K562 (cell line): ENCODE data around the gene SYPL2. TPM values are rescaled to one million over a fixed set of nuclear protein-coding genes. Genes with fewer than 3 reads are reported as not detected.

Source experiments
- CBX5 ChIP-seq: IDR thresholded peaks from 2 replicates; pipeline ENCODE4 v1.6.1; 2014; ENCODE audit warnings: low read depth, borderline replicate concordance
- CHD1 ChIP-seq: fragments of 200-600 bp; sonication (generic); IDR thresholded peaks from one replicate; pipeline ENCODE4 v1.6.1; 2012; ENCODE audit warnings: mild to moderate bottlenecking, moderate library complexity, low read length, inconsistent platforms
- CTCF ChIP-seq, 3 experiments: IDR thresholded peaks in 2 of 3; conservative IDR thresholded peaks in 1 of 3; 2 replicates each; pipeline ENCODE4 v1.5.1; 2011 to 2012; ENCODE audit warnings: low read length in 3 of 3, mild to moderate bottlenecking in 3 of 3, control low read depth in 2 of 3, improper control_type of control experiment in 1 of 3, inconsistent platforms in 1 of 3, low read depth in 1 of 3, mixed read lengths in 1 of 3, moderate library complexity in 1 of 3; ENCODE audit not compliant: insufficient read depth in 2 of 3
- CTCFL ChIP-seq: IDR thresholded peaks from 2 replicates; pipeline ENCODE4 v1.6.1; 2011; ENCODE audit warnings: borderline replicate concordance, low read depth, mild to moderate bottlenecking, moderate library complexity, low read length; ENCODE audit not compliant: insufficient read depth, poor library complexity, severe bottlenecking
- FOXA1 ChIP-seq: fragments of 450-650 bp; IDR thresholded peaks from 2 replicates; pipeline ENCODE4 v1.6.1; 2016; ENCODE audit warnings: mild to moderate bottlenecking, borderline replicate concordance
- HDAC3 ChIP-seq: fragments of 450-650 bp; IDR thresholded peaks from 2 replicates; pipeline ENCODE4 v1.6.1; 2018; ENCODE audit warnings: borderline replicate concordance, mild to moderate bottlenecking, moderate library complexity; ENCODE audit not compliant: partially characterized antibody
- HDAC8 ChIP-seq: fragments of 450-650 bp; IDR thresholded peaks from 2 replicates; pipeline ENCODE4 v1.6.1; 2016; ENCODE audit warnings: mild to moderate bottlenecking, missing genetic modification characterization, moderate library complexity, missing compliant biosample characterization
- HLTF ChIP-seq: fragments of 450-650 bp; IDR thresholded peaks from 2 replicates; pipeline ENCODE4 v1.6.1; 2016
- MEF2A ChIP-seq: IDR thresholded peaks from 2 replicates; pipeline ENCODE4 v1.6.1; 2011; ENCODE audit warnings: low read depth, mild to moderate bottlenecking, low read length, moderate library complexity; ENCODE audit not compliant: control insufficient read depth
- NEUROD1 ChIP-seq: fragments of 150-350 bp; IDR thresholded peaks from 2 replicates; pipeline ENCODE4 v1.6.1; 2014; ENCODE audit warnings: borderline replicate concordance, low read length, low read depth; ENCODE audit not compliant: partially characterized antibody
- POLR3G ChIP-seq: IDR thresholded peaks from 2 replicates; pipeline ENCODE4 v1.6.1; 2011; ENCODE audit not compliant: insufficient read length, insufficient replicate concordance; ENCODE audit errors: extremely low read depth
- RAD51 ChIP-seq: fragments of 450-650 bp; IDR thresholded peaks from 2 replicates; pipeline ENCODE4 v1.7.1; 2016; ENCODE audit warnings: low read depth, mild to moderate bottlenecking, borderline replicate concordance
- ZNF707 ChIP-seq: fragments of 250-450 bp; sonication (Bioruptor Pico); conservative IDR thresholded peaks from 2 replicates; pipeline ENCODE4 v1.8.0; 2022; ENCODE audit warnings: inconsistent platforms, mild to moderate bottlenecking, moderate library complexity
- ZNF740 ChIP-seq, 3 experiments: fragments of 200-800 bp in 1 of 3; sonication (Bioruptor generic) in 1 of 3; sonication (generic) in 1 of 3; formaldehyde crosslinking in 1 of 3; IDR thresholded peaks; 2 replicates each; pipeline versions ENCODE4 v1.6.1 to v1.8.0; 2016 to 2022; ENCODE audit warnings: mild to moderate bottlenecking in 2 of 3, missing compliant biosample characterization in 2 of 3, missing genetic modification characterization in 2 of 3, missing genetic modification reagents in 1 of 3
- polyA plus RNA-seq, 8 experiments: library from polyadenylated mRNA; depleted of rRNA in 4 of 8; stranded (reverse) in 5 of 8; unstranded in 3 of 8; fragments of >200 nt; fragmentation: Nextera tagmentation in 2 of 8; fragmentation: Illumina TruSeq in 1 of 8; extraction: Ambion mirVana in 2 of 8; extraction: Trizol in 1 of 8; gene quantifications; 2 replicates each; pipeline versions ENCODE4 v1.2.1 to v1.2.3, GENCODE V29; 2011 to 2014; ENCODE audit warnings: inconsistent platforms in 1 of 8, missing spikeins in 1 of 8
- total RNA-seq, 7 experiments: library from RNA; depleted of rRNA in 6 of 7; stranded (reverse); fragments of >200 nt in 6 of 7; fragmentation: Illumina TruSeq in 2 of 7; extraction: Trizol in 2 of 7; gene quantifications; 2 replicates each; pipeline versions ENCODE4 v1.2.1 to v1.2.3, GENCODE V29; 2011 to 2021; ENCODE audit warnings: low replicate concordance in 1 of 7
- TF ChIP-seq, protein P1 (sequence below): sonication (generic); formaldehyde crosslinking; IDR thresholded peaks from 2 replicates; pipeline ENCODE4 v1.8.0; 2022; ENCODE audit warnings: mild to moderate bottlenecking, low read depth, missing genetic modification reagents
- TF ChIP-seq, protein P2 (sequence below): fragments of 250-450 bp; sonication (Bioruptor Pico); IDR thresholded peaks from 2 replicates; pipeline ENCODE4 v1.4.0; 2020; ENCODE audit warnings: mild to moderate bottlenecking, moderate library complexity, borderline replicate concordance

Gene SYPL2
- total and polyA plus RNA-seq, 9 of the 15 experiments (the other 6 are each of a cell fraction or from before 2014, with no cell fraction given): 0.03 to 0.20 (median 0.07) TPM; not detected in 2

DNA sequence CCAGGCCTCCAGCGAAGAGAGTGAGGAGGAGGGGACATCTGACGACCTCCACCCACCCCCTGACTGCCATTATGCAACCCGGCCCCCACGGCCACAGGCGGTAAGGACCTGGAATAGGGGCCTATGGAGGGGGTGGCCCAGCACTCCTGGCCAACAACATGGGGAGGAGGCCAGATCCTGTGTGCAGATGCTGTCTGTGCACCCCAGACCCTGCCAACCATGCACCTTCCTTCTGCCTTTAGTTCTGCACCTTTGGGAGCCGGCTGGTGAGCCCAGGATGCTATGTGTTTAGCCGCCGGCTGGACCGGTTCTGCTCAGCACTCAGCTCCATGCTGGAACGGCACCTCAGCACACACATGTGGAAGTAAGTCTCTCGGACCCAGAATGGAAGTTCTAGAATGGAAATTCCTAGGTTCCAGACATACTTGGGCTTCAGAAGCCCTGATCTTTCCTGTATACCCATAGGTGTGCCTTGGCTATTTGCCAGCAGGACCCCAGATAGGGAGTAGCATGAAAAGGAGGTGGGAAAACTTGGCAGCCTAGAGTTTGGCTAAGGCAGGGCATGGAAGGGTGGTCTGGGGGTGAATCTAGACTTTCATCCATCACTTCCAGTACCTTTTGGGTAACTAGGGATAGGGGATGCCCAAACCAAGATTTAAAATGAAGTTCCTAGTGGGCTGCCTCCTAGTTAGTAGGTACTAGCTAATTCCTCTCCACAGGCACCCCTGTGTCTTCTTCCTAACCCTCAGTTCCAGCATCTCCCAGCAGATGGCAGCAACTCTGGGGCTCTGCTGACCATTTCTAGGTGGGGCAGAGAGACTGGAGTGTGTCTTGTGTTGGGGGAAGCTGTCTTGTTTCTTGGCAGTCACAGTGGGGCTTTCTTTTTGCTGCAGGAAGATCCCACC is 23.9 kb downstream of the SYPL2 start (continued):
- peak; percentile 45 for TF ChIP-seq CTCFL
- no peak for TF ChIP-seq CBX5
- TF ChIP-seq MEF2A: no peak
- no peak for TF ChIP-seq HDAC8 (tag)
- no peak for TF ChIP-seq ZNF740 (CRISPR knock-in tag; IDR thresholded peaks at IDR 0.05)
- no peak for TF ChIP-seq ZNF740 (tag; IDR thresholded peaks at IDR 0.05)
- TF ChIP-seq, protein P1, sequence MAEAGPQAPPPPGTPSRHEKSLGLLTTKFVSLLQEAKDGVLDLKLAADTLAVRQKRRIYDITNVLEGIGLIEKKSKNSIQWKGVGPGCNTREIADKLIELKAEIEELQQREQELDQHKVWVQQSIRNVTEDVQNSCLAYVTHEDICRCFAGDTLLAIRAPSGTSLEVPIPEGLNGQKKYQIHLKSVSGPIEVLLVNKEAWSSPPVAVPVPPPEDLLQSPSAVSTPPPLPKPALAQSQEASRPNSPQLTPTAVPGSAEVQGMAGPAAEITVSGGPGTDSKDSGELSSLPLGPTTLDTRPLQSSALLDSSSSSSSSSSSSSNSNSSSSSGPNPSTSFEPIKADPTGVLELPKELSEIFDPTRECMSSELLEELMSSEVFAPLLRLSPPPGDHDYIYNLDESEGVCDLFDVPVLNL: no peak
- no peak for TF ChIP-seq HDAC3
- no peak for TF ChIP-seq CHD1
- no peak for TF ChIP-seq POLR3G
- no peak for TF ChIP-seq ZNF707
- no peak for TF ChIP-seq FOXA1
- TF ChIP-seq, protein P2, sequence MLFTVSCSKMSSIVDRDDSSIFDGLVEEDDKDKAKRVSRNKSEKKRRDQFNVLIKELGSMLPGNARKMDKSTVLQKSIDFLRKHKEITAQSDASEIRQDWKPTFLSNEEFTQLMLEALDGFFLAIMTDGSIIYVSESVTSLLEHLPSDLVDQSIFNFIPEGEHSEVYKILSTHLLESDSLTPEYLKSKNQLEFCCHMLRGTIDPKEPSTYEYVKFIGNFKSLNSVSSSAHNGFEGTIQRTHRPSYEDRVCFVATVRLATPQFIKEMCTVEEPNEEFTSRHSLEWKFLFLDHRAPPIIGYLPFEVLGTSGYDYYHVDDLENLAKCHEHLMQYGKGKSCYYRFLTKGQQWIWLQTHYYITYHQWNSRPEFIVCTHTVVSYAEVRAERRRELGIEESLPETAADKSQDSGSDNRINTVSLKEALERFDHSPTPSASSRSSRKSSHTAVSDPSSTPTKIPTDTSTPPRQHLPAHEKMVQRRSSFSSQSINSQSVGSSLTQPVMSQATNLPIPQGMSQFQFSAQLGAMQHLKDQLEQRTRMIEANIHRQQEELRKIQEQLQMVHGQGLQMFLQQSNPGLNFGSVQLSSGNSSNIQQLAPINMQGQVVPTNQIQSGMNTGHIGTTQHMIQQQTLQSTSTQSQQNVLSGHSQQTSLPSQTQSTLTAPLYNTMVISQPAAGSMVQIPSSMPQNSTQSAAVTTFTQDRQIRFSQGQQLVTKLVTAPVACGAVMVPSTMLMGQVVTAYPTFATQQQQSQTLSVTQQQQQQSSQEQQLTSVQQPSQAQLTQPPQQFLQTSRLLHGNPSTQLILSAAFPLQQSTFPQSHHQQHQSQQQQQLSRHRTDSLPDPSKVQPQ: no peak
- TF ChIP-seq RAD51: no peak
- TF ChIP-seq HLTF: no peak
- TF ChIP-seq NEUROD1: peak; percentile 25
- peak; percentile 83 to 92 (median 89) for TF ChIP-seq CTCF (IDR thresholded peaks at IDR 0.05 in 2 of 3, conservative IDR thresholded peaks at IDR 0.05 in 1 of 3; ENCODE audit: insufficient read depth in 2 of 3, low read depth in 1 of 3, low read length in 3 of 3)
